HG02642 (cell line): ENCODE measurements around the gene SUGP1.
"Not testable (repeated sequence)": the region's sequence is repeated elsewhere in the genome, so short reads cannot be mapped to it uniquely, and the experiment has no call there.

ENCODE experiments used
- ATAC-seq: cut with Tn5 transposase; IDR thresholded peaks from one replicate; pipeline ENCODE4 v1.9.1; 2021; ENCODE audit warnings: mild to moderate bottlenecking; ENCODE audit not compliant: unreplicated experiment, poor library complexity

The SUGP1 gene

GRCh38 chr19:19269952-19270694, 50.2 kb downstream of the SUGP1 start:
- no peak for ATAC-seq

- no peak for ATAC-seq
These were observed 51.6 kb downstream of the SUGP1 start for GRCh38 chr19:19268453-19269385.

- ATAC-seq = no peak
These were observed 53.0 kb downstream of the SUGP1 start for GRCh38 chr19:19267305-19267704.

DNA sequence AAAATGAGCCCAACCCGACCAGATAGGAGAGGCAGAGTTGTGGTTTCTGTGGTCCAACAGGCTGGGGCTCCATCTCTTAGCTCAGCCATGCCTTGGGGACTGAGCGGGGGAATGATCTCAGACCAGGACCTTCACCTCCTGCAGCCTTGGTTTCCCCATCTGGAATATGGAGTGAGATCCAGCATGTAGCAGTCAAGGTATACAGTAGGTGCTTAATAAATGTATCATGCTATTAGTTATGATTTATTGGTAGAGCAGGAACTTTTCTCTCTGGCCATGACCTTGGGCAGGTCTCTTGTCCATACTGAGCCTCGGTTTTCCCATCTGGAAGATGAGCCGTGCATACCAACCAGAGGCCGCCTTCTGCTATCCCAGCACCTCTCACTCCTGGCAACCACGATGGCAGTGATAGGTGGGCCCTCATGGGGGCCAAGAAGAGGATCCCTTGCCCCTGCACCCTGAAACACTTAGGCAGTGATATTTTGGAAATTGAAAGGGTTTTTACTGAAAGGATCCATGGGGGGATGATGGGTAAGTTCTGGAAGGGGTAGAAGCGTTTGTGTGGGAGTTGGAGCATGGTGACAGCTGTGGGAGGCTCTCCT, 56.3 kb downstream of the SUGP1 start:
- no peak for ATAC-seq

GRCh38 chr19:19262190-19263057, 57.9 kb downstream of the SUGP1 start:
- no peak for ATAC-seq

GRCh38 chr19:19261350-19262189, 58.7 kb downstream of the SUGP1 start:
- ATAC-seq = no peak

DNA sequence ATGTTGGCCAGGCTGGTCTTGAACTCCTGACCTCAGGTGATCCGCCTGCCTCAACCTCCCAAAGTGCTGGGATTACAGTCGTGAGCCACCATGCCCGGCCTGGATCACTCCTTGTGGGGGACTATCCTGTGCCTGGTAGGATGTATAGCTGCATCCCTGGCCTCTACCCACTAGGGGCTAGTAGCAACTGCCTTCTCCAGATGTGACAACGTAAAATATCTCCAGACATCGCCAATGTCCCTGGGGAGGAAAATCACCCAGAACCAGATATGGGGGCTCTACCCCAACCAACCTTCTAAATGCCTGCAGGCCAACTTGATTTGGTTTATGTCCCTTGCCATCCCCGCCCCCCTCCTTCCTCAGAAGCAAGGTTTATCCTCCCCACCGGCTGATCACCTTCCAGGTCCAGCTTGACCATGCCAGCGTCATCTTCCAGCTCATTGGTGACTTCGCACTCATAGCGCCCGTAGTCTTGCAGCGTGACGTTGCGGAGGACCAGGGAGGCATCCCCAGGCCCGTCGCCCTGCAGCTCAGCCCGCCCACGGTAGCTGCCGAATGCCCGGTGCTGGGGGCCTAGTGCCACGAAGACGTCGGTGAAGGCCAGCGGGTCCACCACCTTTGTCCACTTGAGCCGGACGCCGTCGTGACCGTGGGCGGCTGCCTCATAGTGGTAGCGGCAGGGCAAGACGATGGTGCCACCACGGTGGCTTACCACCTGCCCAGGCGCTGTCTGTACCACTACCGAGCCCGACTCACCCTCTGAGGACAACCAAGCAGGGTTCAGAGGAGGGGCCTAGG, 59.7 kb downstream of the SUGP1 start:
- ATAC-seq = no peak

DNA sequence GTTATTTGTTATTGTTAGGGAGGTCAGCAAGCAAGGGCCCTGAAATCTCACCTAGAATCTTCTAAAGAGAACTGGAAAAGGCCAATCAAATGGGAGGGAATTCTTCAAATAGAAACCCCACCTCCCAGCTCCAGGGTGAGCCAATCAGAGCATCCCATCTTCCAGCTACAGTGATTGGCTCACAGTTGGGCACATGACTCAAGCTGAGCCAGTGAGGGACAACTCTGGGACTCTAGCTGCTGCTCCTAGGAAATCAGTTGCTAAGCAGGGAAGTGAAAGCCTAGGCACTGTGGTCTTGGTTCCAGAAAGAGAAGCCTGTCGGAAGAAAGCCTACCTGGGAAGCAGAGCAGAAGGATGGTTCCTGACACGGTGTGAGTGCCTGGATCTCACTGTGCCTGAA, 60.6 kb downstream of the SUGP1 start:
- ATAC-seq = no peak

GRCh38 chr19:19258589-19259338, 61.5 kb downstream of the SUGP1 start:
- no peak for ATAC-seq

DNA sequence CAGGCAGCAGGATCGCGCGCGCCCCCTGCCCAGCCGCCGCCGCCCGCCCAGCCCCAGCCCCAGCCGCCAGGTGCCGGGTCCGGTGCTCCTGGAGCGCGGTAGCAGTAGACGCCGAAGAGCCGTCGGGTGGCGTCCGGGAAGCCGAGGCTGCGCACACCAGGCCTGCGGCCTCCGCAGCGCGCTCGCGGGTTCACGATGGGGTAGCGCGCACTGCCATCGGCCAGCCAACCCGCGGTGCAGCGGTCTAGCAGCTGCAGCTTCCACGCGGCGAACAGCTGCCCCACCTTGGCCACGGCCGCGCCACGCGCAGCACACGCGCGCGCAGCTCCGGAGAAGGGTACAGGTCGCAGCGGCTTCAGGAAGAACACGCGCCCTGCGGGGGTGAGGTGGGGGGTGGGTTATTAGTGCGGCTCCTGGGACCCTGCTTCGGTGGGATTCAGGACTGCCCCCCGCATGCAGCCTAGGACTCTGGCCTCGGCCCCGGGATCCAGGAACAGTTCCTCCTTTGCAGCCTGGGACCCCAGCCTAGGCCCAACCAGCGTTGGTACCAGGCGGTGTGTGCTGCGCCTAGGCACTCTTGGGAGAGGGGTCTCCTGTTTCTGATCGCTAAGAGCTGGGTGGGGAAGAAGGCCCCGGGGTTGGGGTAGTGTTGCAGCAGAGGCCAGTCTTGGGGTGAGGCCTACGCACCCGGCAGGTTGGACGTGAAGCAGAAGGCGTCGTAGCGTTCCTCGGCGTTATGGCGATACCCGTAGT, 62.3 kb downstream of the SUGP1 start:
- no peak for ATAC-seq

DNA sequence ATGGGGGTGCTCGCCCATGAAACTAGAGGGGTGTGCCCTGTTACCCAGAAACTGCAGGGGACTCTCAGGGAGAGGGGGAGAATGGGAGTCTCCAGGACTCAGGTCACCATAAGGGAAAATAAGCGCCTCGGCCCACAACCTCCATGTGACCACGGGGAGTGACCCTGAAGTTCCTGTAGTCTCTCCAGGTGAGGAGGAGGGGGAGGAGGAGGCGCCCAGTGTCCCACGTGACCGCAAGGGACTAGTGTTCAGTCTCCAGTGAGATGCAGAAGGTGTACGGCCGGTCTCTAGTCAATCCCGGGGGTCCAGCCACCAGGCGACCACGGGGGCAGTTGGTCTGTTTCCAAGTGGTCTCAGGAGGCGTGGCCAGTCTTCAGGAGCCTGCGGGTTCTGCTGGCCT, 63.2 kb downstream of the SUGP1 start:
- no peak for ATAC-seq

DNA sequence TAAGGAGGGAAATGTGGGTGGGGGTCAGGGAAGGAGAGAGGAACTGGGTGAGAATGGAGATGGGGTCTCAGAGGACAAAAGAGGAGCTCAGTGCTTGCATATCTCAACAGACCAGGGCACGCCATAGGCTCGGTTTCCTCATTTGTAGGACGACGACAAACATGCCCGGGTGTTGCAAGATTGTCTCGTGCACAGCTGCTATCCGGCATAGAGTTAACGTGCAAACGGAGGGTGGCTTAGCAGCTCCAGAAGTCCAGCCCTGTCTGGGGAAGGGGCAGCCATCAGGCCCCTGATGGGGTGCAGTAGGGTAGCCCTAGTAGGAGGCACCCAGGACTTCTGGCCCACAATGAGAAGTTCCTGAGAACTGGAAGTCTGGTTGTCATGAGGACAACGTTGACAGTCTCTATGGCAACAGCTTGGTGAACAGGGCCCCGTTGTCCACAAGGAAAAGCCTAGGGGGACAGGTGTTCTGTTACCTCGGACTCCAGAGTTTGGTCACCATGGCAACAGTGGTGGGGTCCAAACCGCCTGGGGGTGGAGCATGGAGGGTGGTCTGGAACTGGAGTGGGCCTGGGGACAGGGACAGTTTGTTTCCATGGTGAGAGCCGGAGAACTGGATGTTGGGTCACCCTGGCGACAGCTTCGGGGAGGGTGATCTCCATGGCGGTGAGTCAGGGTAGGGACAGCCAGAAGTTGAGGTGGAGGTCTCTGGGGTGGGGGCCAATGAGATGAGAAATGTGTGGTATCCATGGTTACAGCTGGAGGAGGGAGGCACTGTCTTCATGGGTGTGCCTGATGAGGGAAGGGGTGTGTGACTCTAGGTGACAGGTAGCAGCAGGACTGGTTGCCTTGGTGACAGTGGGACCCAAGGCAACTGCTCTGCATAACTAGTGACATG, 64.0 kb downstream of the SUGP1 start:
- ATAC-seq = no peak

DNA sequence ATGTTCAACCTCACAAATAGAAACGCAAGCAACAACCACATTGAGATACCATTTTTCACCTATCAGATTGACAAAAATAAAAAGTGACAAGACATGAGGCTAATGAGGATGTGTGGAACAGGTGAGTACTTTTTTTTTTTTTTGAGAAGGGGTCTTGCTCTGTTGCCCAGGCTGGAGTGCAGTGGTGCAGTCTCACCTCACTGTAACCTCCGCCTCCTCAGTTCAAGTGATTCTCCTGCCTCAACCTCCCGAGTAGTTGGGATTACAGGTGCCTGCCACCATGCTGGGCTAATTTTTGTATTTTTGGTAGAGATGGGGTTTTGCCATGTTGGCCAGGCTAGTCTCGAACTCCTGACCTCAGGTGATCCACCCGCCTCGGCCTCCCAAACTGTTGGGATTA, 66.9 kb downstream of the SUGP1 start:
- not testable (repeated sequence) for ATAC-seq

DNA sequence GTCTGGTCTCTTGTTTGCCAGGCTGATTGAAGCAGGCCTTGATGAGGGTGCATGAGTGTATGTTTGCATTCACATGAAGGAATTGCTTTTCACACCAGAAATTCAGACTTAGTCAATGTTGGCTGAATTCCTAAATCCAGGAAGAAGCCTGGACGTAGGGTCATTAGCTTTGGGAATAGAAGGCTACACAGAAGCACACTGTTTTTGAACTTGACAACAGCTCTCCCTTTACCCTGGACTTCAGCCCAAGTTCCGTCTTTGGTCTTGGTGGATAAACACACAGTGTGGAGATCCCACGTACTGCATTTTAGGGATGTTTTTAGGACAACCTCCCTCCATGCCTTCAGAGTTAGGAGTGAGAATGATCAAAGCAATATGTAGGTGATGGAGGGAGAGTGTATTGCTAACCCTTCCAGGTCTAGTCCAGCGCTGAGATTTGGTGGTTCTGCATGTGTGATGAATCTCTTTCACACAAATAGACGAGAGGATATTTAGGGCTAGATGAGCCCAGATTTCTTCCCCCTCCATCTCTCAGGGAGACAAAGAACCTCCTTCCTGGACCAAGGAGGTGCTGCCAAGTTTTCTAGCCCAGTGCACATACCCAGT, 70.0 kb downstream of the SUGP1 start:
- ATAC-seq = no peak

GRCh38 chr19:19240476-19240875, 79.8 kb downstream of the SUGP1 start:
- ATAC-seq = no peak

DNA sequence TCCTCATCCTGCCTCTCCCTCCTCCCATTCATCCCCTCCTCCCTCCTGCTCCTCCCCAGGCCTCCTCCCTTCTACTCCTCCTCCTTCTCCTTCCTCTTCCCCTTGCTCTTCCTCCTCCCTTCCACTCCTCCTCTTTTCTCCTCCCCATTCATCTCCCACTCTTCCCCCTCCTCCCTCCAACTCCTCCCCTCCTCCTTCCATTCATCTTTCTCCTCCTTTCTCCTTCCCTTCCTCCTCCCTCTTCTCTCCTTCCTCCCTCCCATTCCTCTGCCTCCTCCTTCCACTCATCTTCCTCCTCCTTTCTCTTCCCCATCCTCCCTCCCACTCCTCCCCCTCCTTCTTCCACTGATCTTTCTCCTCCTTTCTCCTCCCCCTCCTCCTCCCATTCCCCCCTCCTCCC, 80.6 kb downstream of the SUGP1 start:
- no peak for ATAC-seq
